MCF 10A (cell line): ENCODE results near the gene ASAP2. TPM values are rescaled to one million over a fixed set of nuclear protein-coding genes. Genes with fewer than 3 reads are reported as not detected.

Source experiments
- Bru-seq: library from RNA; stranded (reverse); fragments of 400-500 nt; gene quantifications from one replicate; lab custom pipeline; 2021; lab: Mats Ljungman, UMichigan
- BruChase-seq, 2 experiments: library from RNA; stranded (reverse); fragments of 400-500 nt; gene quantifications; one replicate each; lab custom pipeline; 2021; lab: Mats Ljungman, UMichigan
- BruUV-seq: library from RNA; stranded (reverse); fragments of 400-500 nt; replicated peaks from 2 replicates; lab custom pipeline; 2021; lab: Mats Ljungman, UMichigan
- CTCF ChIA-PET: fragments of 300-600 bp; sonication (Branson Sonifier 250); formaldehyde crosslinking; extraction: SDS; loops from one replicate; lab custom pipeline; 2021; ENCODE audit warnings: antibody characterized with exemption, inconsistent platforms; lab: Yijun Ruan, JAX
- POLR2A ChIA-PET: fragments of 300-600, 350-650 bp; sonication (Branson Sonifier 250); formaldehyde crosslinking; extraction: SDS; loops from one replicate; lab custom pipeline; 2020; ENCODE audit warnings: antibody characterized with exemption, inconsistent platforms; lab: Yijun Ruan, JAX
- DNase-seq: peaks from one replicate; pipeline ENCODE4 v3.0.0-alpha.2; 2018; ENCODE audit not compliant: unreplicated experiment
- H3K27ac Mint-ChIP-seq: one replicate; pipeline ENCODE4 v1.8.0; 2022; ENCODE audit warnings: mild to moderate bottlenecking, low read depth, mixed read lengths; ENCODE audit not compliant: unreplicated experiment
- H3K27me3 Mint-ChIP-seq: one replicate; pipeline ENCODE4 v1.8.0; 2022; ENCODE audit warnings: mixed read lengths; ENCODE audit not compliant: insufficient read depth, unreplicated experiment
- H3K36me3 Mint-ChIP-seq: one replicate; pipeline ENCODE4 v1.8.0; 2022; ENCODE audit warnings: mild to moderate bottlenecking, moderate library complexity, mixed read lengths; ENCODE audit not compliant: insufficient read depth, unreplicated experiment
- H3K4me1 Mint-ChIP-seq: one replicate; pipeline ENCODE4 v1.8.0; 2022; ENCODE audit warnings: mixed read lengths; ENCODE audit not compliant: insufficient read depth, unreplicated experiment
- H3K4me3 Mint-ChIP-seq: one replicate; pipeline ENCODE4 v1.8.0; 2022; ENCODE audit warnings: mild to moderate bottlenecking, moderate library complexity, mixed read lengths; ENCODE audit not compliant: unreplicated experiment
- H3K9me3 Mint-ChIP-seq: one replicate; pipeline ENCODE4 v1.8.0; 2022; ENCODE audit warnings: mixed read lengths; ENCODE audit not compliant: unreplicated experiment
- intact Hi-C: fragments of 100-400 bp; cut with micrococcal nuclease; formaldehyde crosslinking; loops from 2 replicates; pipeline ENCODE4 v1.14.1; 2022
- long read RNA-seq: library from polyadenylated mRNA; stranded (forward); transcript quantifications from one replicate; pipeline ENCODE4 v2.0.0, GENCODE V29; 2022
- total RNA-seq: library from RNA; stranded (reverse); gene quantifications from 2 replicates; pipeline ENCODE4 v1.2.3, GENCODE V29; 2022
- TF ChIP-seq, protein P1 (sequence below): fragments of 200-600 bp; IDR thresholded peaks from one replicate; pipeline ENCODE4 v1.8.0; 2022; ENCODE audit warnings: antibody characterized with exemption, mild to moderate bottlenecking; ENCODE audit not compliant: unreplicated experiment

ASAP2 gene
- 80.8 and 89.5 TPM in 2 replicates for total RNA-seq
- Bru-seq, nascent RNA: percentile 93 among the genes with signal in this experiment
- percentile 87 among the genes with signal in this experiment for BruChase-seq, experiment 1, labeled RNA remaining after a 6-hour chase
- BruChase-seq, experiment 2, labeled RNA remaining after a 2-hour chase: percentile 88 among the genes with signal in this experiment
- long read RNA-seq, full-length matches to known transcripts: 36 of 91 reads
- long read RNA-seq, partial matches to known transcripts: 36 of 91 reads
- long read RNA-seq, other reads (novel, unspliced or antisense): 19 of 91 reads

- H3K4me3 Mint-ChIP-seq: peak within 1 kb of the TSS; percentile 81
- H3K9me3 Mint-ChIP-seq: no peaks in the 10 kb centered on the region
- no TSS peak for BruUV-seq
- H3K4me1 Mint-ChIP-seq: peaks cover 10% of the 10 kb centered on the region
- no peaks in the 10 kb centered on the region for H3K27me3 Mint-ChIP-seq
- intact Hi-C loops: loop anchor here (1.0 to 5.0 kb wide), 4 partner anchors 46 to 127 kb away; no protein-coding TSS in a partner anchor
- H3K36me3 Mint-ChIP-seq: peaks cover 13% of the 10 kb centered on the region
- TF ChIP-seq, protein P1, sequence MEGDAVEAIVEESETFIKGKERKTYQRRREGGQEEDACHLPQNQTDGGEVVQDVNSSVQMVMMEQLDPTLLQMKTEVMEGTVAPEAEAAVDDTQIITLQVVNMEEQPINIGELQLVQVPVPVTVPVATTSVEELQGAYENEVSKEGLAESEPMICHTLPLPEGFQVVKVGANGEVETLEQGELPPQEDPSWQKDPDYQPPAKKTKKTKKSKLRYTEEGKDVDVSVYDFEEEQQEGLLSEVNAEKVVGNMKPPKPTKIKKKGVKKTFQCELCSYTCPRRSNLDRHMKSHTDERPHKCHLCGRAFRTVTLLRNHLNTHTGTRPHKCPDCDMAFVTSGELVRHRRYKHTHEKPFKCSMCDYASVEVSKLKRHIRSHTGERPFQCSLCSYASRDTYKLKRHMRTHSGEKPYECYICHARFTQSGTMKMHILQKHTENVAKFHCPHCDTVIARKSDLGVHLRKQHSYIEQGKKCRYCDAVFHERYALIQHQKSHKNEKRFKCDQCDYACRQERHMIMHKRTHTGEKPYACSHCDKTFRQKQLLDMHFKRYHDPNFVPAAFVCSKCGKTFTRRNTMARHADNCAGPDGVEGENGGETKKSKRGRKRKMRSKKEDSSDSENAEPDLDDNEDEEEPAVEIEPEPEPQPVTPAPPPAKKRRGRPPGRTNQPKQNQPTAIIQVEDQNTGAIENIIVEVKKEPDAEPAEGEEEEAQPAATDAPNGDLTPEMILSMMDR: peak; percentile 88
- H3K27ac Mint-ChIP-seq: peak within 1 kb of the TSS; percentile 69
- DNase-seq: peak; percentile 67
- CTCF ChIA-PET: interaction anchor here (0.5 to 5.1 kb wide), 25 partner anchors 9 to 709 kb away, joined by 3 to 54 read pairs (median 5); partner anchors contain the start of genes CPSF3 and ITGB1BP1
- POLR2A ChIA-PET: interaction anchor here (0.6 to 6.9 kb wide), 24 partner anchors 11 to 865 kb away, joined by 3 to 66 read pairs (median 4); partner anchors contain the start of gene ITGB1BP1
Measured at GRCh38 chr2:9205963-9206948, at the start of gene ASAP2. TSS of gene ASAP2 (plus strand) at chr2:9206812. CDS start at chr2:9207105, 293 bp downstream.

DNA sequence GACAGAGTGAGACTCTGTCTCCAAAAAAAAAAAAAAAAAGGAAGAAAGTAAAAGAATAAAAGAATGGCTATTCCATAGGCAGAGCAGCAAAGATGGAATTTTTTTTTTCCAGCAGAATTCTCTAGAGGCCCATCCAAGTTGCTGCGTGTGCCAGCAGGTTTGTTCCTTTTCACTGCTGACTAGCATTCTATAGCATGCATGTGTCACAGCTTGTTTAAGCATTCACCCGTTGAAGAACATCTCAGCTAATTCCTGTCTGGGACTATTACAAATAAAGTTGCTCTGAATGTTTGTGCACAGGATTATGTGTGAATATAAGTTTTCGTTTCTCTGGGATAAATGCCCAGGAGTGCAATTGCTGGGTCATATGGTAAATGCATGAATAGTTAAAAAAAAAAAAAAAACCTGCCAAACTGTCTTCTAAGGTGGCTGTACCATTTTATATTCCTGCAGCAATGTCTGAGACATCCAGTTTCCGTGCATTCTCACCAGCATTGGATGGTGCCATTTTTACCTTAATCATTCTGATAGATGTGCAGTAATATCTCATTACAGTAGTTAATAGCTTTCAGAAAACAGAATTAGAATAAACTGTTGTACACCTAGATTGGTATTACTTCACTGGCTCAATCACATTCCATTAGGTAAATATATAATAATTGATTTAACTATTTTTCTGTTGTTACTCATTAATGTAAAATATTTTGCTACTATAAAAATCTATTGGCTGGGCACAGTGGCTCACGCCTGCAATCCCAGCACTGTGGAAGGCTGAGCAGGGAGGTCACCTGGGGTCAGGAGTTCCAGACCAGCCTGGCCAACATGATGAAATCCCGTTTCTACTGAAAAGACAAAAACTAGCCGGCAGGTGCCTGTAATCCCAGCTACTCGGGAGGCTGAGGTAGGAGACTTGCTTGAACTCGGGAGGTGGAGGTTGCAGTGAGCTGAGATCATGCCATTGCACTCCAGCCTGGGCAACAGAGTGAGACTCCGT is 47.5 kb upstream of the ASAP2 start:
- H3K4me3 Mint-ChIP-seq: no peak overlapping the region
- TF ChIP-seq, protein P1: no peak
- no TSS peak for BruUV-seq
- H3K27ac Mint-ChIP-seq: no peak overlapping the region
- H3K9me3 Mint-ChIP-seq: no peaks in the 10 kb centered on the region
- DNase-seq: no peak
- intact Hi-C loops: no loop called here
- ChIA-PET CTCF (interaction anchor here (0.6 to 1.9 kb wide), 4 partner anchors 20 to 80 kb away, joined by 3 to 5 read pairs (median 4); no protein-coding TSS in a partner anchor), POLR2A (interaction anchor here (0.6 to 1.6 kb wide), 2 partner anchors 20 to 50 kb away, joined by 3 to 8 read pairs; no protein-coding TSS in a partner anchor)
- peaks cover 5% of the 10 kb centered on the region for H3K36me3 Mint-ChIP-seq
- peaks cover 8% of the 10 kb centered on the region for H3K4me1 Mint-ChIP-seq
- H3K27me3 Mint-ChIP-seq: no peaks in the 10 kb centered on the region

GRCh38 chr2:9160732-9161131 is 45.9 kb upstream of the ASAP2 start:
- ChIA-PET POLR2A (no interaction called here), CTCF (interaction anchor here (0.6 to 1.0 kb wide), 3 partner anchors 18 to 149 kb away, joined by 3 read pairs; no protein-coding TSS in a partner anchor)
- Mint-ChIP-seq H3K36me3 (no peaks in the 10 kb centered on the region), H3K27me3 (no peaks in the 10 kb centered on the region), H3K4me1 (peaks cover 18% of the 10 kb centered on the region), H3K9me3 (no peaks in the 10 kb centered on the region), H3K4me3 (no peak overlapping the region), H3K27ac (no peak overlapping the region)
- intact Hi-C loops: no loop called here
- TF ChIP-seq, protein P1: no peak
- no peak for DNase-seq
- BruUV-seq: no TSS peak
